NCI-H2171 (cell line): Measurements from ENCODE around the gene LSAMP.
A peak's percentile ranks its signal among the peaks of the same experiment; 100 is the strongest.

Experiments
- DNase-seq: peaks from one replicate; lab custom pipeline; 2025; lab: John Stamatoyannopoulos, UW

Gene LSAMP

DNA sequence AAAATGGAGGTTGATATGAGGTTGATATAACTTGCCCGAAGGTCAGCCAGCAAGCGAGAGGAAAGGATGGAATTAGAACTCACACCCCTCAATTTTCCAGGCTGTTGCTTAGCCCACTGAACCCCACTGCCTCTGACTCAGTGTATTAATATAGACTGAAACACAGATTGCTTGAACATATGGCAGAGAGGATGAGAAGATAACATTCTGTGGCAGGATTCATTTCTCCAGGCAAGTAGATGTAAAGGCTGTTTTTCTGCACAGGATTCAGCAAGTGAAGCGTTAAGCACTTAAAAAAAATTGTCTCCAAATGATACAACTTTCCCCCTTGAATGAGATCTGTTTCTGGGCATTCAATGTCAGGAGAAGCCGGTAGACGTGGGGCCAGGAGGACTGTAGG is 486.8 kb downstream of the LSAMP start:
- peak; percentile 92 for DNase-seq

DNA sequence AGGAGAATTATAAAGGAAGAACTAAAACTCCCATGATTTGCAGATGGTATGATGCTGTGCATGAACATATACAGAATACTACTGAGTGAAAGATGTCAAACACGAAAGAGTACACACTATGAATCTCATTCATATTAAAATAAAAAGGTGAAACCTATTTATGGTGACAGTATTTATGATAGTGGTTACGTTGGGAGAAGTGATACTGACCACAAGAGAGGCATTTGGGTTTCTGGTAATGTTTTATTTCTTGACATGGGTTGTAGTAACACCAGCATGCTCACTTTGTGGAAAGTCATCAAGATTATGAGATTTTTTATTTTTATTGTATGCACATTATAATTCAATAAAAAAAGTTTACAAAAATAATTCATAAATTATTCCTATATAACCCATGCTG is 498.0 kb downstream of the LSAMP start:
- DNase-seq: no peak

DNA sequence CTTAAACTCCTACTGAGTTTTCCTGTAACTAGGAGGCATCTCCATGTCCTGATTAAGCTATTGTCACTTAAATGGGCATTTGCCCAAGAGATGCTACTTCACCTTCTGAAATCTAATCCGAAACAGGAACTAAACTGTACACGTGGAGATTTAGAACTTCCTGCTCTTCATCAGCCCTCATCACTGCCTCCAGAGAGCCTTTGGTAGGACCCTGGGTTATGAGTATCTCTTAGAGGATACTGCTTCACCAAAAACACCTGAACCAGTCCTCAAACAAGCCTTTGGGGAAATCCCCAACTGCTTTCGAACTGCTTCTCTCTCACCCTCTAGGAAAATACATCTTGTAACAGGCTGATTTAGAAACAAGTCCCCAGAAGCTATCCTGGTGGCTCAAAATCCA is 501.7 kb downstream of the LSAMP start:
- DNase-seq: no peak

DNA sequence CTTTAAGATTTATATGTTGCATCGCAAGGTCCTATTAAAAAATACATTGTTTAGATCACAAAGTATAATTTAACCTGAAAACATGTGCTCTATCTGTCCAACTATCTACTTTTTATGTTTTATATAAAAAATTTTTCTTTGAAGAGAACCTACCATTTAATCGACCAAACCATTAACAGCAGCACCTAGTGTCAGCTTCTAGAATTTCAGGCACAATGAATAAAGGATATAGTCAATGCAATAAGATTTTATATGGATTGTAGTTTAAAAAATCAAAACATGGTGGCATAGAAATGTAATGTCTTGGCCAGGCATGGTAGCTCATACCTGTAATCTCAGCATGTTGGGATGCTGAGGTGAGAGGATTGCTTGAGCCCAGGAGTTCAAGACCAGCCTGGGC is 508.2 kb downstream of the LSAMP start:
- no peak for DNase-seq

DNA sequence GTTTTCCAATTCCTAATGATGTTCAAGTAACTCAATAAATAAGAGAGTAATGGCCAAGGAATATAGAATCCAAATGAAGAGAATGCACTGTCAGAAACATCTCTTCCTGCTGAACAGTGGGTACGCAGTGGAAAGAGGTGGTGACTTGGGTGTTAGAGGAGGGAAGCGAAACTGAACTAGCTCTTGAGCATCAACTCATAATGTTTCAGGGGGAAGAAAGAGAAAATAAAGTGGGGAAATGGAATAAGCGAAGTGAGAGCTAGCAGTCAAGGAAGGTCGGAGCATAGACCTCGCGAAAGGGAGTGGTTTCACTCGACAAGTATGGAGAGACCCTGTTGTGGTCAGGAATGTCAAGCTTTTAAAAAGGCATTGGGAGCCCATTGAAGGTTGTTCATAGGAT is 512.5 kb downstream of the LSAMP start:
- DNase-seq: no peak

DNA sequence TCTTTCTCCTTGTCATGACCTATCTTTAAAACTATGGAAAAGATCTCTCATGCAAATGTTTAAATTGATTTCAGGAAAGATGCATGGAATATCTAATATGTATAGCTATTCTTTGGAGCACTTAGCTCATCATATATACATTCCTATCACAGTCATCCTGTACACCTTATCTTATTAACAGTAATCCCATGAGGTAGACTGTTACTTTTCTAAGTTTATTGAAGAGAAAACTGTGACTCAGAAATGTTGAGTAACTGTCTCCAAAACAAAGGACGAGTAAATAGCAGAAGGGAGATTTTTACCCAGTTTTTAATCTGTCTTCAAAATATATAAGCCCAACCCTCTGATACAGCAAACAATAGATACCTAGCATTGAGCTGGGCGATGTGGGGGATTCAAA is 513.7 kb downstream of the LSAMP start:
- DNase-seq: no peak

DNA sequence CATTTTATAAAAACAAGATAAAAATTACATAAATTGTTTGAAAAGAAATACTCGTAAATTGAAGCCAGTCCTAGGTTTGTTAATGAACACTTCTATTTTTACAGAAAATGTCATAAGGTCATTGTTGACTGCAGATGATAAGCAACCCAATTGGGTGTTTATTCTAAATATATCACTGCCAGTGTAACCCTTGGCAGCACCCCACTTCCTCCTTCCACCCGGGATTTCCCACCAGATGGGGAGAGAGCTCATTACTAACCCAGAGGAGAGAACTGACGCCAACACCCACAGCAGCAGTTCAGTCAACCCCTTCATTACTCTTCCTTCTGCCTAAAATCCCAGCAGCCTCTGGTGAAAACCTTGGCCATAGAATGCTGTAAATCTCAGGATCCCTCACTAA is 514.4 kb downstream of the LSAMP start:
- no peak for DNase-seq

DNA sequence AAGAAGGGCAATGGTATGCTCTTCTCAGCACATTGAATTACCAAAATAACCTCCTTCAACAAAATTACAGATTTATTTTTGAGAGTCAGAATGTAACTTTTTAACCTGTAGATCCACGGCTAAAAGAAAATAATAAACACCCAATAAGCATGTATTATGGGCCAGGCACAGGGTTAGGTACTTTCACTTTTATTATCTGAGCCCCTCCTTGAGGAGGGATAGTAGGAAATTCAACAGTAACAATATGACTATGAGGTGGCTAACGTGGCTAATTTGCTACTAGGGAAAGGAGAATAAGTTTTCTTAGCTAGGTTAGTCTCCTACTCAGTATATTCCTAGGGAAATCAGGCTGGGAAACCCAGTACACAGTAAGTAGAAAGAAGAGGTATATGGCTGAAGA is 515.1 kb downstream of the LSAMP start:
- no peak for DNase-seq

DNA sequence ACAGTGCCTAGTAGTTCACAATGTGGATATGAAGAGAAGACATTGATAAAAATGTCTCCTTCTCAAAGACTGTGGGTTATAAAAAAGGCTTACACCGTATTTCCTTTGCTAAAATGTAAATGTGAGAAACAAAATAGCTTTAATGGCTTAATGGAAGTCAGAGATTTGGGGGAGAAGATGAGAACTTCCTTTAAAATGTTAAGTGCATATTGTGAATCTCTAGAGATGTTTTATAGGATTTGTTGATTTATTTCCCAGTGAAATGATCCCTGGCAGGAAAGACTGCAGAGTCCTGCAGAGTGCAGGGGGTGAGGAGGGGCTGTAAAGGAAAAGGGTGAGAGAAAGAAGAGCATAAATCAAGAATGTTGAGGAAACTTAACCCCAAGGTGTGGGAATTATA is 516.9 kb downstream of the LSAMP start:
- no peak for DNase-seq

DNA sequence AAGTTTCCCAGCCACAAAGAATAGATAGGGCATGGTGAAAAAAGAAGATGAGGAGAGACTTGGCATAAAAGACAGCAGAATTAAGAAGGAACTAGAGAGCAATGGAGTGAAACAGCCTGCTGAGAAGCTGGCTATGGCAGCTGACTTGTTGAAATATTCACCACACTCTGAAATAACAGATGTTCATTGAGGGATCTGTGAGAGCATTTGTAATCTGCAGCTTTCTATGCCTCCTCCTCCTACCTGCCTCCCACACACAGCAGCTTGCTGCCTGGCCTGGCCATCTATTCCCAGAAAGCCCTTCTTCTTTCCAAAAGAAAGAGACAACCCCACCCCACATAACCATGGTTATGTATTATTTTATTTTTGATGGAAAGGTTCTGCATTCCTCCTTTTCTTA is 518.1 kb downstream of the LSAMP start:
- peak; percentile 67 for DNase-seq

DNA sequence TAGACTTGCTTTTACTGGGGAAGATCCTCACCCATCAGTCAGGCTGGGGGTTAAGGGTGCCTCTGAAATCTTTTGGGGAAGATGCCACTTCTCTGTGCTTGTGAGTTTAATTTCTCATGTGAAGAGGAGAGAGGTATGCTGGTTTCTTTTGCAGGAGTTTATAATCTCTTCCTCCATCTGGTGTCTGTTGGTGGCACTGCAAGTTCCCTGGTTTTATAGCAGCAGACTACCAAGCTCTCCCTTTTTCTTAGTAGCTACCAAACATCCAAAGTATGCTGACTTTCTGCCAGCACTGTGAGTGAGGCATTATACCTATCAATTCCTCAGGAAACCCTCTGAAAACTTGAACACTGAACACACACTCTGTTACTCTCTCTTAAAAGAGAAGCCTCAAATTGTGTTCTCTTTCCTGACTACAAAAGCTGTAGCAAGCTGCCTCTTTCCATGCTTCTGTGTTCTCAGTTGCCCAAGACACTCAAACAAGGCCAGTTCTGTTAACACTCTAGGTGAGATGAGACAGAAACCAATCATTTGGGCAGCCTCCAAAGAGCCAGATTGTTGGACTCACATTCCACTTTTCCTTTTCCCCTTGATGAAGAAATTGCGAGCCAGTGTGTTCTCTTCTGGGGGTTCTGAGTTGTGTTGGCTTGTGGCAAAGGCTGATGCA is 522.5 kb downstream of the LSAMP start:
- peak; percentile 52 for DNase-seq

DNA sequence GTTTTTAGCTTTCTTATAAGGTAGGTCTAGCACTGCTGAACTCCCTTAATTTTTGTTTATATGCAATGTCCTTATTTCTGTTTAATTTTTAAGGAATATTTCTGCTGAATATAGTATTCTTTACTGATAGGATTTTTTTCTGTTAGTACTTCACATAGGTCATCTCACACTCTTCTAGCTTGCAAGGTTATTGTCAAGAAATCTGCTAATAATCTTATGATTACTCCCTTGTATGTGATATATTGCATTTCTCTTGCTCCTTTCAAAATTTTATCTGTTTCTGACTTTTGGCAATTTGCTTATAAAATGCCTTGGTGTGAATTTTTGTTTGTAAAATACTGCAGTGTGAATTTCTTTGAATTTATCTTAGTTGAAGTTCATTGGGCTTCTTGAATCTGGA is 523.6 kb downstream of the LSAMP start:
- no peak for DNase-seq

DNA sequence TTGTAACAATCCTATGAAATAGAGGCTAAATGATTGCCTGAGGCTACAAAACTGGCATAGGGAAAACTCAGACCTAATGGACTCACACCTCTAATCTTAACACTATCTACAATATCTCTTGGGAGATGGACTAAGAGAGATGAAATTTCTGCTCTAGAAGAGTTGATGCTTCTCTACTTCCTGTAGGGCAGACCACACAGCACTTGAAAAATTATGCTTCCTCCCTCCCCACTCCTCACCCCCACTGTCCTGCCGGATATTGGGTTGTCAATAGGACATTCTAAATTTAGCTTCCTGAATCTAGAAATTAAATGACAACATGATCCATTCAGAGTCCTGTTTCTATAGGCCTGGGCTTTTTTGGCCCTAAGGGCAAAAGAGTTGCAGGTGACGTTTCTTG is 526.4 kb downstream of the LSAMP start:
- no peak for DNase-seq

DNA sequence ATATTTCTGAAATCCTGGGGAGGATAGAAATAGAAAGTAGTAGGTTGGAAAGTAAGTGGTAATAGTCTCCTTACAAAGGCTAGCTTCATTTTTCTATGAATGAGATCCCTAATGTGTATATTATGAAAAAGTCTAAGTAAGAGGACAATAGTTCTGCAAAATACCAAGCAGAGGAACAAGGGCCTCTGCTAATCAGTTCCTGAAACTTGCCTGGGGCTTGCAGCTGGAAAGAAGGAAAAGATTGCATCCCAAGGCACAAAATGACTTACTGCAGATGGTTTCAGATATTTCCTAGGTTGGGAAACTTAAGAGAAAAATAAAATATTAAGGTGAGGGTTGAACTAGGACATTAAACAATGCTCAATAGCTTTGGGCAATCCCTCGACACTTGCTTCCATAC is 528.4 kb downstream of the LSAMP start:
- no peak for DNase-seq

DNA sequence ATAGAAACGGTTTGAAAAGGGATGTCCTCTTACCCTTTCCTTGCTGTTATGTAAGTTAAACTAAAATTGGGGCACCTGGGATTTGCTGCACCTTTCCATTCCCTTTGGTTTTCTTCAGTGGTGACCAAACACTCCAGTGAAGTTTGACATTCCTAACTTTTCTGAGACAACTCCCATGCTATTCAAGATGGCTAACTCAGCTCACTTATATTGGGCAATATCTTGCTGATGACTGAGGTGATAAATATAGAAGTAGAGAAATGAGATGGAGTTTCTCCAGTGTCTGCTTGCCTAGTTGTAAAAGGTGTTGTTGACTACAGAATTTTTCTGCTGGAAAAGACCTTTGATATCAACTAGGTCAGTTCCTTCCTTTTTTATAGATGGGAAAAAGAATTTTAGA is 530.2 kb downstream of the LSAMP start:
- DNase-seq: no peak

DNA sequence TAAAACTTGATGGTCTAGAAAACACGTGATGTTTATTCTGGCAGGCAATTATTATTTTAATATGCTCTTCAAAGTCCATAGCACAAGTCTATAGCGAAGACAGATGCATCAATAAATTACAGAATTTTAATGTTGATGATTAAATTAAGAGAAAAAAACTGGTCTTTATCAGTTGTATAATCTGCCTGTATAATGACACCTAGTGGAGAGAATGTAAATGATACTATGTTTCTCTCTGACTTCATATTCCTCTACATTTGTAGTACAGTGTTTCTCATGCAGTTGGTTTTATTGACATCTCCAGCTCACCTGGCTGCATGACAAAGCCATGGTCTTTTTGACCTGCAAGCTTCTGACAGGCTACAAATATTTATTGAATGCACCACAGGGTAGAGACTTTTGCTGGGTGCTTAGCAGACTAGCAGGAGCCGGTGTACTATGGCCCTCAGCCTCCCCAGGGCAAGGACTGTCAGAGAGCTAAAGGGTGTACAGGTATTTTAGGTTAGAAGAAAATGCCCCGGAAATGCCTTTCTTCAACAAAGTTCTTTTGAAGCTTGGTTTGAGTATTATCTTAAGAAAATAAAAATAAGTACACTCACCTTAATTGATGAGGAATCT is 532.1 kb downstream of the LSAMP start:
- DNase-seq: no peak

DNA sequence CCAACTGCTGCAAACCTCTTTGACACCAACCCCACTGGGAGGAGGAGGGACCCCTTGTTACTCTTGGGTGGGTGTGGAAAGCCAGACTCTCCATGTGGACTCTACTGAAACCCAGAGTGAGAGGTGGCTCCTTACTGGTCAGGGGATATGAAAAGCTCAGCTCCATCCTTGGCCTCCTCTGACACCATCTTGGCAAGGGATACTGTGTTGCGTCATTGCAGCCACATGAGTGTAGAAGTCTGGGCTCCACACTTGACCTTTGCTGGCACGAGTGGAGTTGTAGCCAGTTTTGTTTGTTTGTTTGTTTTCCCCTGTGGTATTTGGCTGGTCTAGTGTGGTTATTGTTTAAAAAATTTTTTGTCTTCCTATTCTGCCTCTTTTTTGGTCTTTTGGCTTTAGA is 532.9 kb downstream of the LSAMP start:
- DNase-seq: no peak

DNA sequence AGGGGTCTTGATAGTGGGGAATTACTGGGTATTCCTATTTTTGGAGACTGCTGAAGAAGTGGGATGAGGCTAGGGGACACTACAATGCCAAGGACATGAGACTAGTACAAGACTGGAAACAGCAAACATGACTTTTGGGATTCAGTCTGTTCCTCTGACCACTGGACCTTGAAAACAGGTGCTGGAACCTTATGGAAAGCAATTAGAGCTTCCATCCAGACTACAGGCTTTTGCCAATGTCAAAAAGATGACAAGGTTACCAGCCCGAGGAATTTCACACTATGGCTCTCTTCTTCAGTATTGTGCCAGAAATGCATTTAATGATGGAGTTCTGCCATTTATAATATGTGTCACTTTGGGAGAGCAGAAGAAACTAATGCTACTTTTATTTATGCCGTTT is 539.4 kb downstream of the LSAMP start:
- DNase-seq: no peak

DNA sequence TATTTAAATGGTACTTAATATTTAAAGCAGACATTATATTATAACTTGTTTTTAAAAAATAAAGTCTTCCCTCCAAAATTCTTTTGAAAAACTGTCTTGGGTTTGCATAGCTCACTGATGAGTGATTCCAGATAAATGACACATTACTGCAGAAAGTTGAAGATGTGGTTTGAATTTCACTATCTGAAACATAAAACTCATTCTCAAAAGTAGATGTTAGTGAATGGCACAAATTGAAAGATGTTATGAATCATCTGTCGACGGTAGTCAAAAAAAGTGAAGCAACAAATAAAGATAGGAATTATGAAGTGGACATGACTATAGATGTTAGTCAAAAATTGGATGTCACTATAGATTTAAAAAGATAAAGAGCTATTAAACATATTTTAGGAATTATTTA is 541.4 kb downstream of the LSAMP start:
- DNase-seq: no peak

DNA sequence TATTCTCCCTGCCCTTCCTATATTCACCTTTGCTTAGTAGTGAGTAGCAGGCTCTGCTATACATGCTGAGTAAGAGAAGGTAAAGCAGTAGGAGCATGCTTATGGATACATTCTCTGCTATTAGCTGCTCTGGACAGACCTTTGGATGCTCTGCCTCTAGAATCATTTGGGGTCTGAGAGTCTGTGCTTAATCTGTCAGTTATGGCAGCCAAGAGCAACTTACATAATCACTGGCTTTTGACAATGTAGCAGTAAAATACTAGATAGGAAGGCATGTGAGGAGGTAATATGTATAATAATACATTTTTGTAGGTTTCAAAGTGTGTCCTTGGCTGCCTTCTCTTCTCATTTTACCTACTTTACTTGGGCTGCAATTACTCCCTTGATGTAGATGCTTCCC is 544.3 kb downstream of the LSAMP start:
- no peak for DNase-seq

DNA sequence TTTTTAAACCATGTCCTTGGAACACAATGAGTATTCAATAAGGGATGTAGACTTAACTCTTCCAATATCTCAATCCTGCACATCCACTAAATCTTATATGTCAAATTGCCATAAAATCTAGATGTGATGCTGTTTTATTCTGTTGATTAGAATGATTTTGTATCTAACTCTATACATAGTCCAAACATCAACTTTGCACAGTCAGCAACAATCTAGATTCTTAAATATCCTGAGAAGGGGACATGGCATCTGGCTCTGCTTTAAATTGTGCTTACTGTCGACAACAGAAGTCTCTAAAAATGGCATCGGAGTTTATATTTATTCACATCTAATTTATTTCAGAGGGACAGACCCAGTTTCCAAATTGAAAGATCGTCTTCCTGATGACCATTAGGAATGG is 545.8 kb downstream of the LSAMP start:
- DNase-seq: no peak

DNA sequence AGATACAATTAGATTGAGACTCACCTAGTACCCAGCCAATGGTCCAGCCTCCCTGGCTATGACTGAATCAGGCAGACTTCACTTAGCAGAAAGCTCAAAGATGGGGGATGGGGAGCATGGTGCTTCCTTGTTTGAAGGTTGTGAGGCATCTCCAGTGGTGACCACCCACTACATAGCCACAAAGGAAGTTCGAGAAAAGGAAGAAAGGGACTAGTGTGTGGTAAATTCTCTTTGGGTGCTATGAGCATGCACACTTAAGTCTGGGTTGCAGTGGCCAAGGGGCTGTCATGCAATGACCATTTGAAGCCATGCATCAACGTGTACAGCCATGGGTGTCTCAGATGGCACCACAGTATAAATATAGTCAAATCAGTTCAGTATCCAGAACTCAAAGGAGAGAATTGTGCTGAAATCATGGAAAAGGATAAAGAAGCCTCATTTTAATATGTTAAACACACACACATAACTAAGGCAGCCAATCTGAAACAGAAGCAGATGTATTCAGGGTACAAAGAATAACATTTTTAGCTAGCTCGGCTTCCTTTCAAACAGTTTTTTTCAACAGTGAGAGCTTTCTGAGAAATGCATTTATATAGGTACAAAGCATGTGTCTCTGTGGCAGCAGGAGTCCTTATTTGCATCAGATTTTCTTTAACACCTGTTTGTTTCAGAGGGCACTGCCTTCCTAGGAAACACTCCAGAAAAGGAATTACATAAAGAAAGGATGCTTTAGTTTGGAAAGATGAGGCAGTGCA is 546.5 kb downstream of the LSAMP start:
- no peak for DNase-seq

DNA sequence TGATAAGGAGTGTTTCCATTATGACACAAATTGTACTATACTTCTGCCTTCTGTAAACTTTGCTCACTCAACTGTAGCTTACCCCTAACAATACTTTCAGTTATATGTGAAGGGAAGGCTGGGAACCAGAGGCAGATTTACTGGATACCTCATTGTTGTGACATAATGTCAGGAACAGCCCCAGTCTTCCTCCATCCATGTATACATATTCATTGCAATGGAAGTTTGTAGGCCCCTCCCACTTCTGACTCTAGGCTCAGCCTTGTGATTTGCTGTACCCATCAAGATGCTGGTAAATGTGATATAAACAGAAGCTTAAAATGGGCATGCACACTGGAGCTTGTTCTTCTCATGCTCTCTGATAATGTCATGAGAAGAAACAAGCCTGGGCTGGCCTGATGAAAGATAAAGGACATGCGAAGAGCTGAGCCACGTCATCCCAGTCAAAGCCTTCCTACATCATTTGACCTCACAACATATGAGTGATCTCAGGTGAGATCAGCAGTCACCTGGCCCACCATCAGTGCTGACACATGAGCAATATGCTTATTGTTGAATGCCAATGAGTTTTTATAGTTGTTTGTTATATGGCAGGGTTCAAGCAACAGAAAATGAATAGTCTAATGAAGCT is 554.2 kb downstream of the LSAMP start:
- no peak for DNase-seq
